Stimulated activated CD4-positive, alpha-beta T cell treated with anti-CD3 and anti-CD28 coated beads, Interleukin-4, amount 100 ng/mL, for 4 hours (primary cell): ENCODE data around the gene ADARB2.

Experiments
- DNase-seq, 2 experiments: peaks; one replicate each; pipeline ENCODE4 v3.0.0-alpha.2; 2020

Gene ADARB2

DNA sequence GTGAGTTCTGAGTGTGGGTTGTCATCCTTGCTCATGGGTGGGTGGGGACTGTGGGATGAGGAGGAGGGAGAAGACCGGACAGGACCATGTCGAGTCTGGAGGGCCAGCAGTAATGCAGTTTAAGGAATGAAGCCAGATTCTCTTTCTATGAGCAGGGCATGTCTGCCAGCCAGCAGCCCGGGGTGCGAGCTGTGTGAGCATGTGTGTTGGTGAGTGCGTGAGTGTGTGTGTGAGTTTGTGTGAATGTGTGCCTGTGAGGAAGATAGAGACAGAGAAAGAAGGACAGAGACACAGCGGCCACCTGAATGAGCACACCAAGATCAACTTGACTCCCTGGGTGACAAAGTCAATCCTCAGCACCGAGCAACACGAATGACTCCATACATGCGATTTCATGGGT lies 52.3 kb downstream of the ADARB2 start:
- no peak for DNase-seq

DNA sequence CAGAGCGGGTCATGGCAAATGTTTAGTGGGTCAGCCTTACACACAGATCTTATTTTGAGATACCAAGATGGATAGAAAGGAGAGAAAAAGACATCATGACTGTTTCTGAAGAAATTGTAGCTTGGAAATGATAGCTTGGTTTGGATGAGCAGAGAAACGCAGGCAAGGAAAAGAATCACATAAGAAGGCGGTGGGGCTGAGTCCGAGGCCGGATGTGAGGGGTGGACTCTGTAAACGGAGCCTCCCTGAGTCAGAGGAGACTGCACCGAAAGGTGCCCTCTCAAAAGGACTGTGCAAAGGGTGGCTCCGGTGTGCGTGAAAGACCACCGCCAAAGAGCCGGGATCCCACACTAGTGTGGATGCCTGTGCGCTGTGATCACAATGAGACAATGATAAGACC lies 53.7 kb downstream of the ADARB2 start:
- DNase-seq = no peak

DNA sequence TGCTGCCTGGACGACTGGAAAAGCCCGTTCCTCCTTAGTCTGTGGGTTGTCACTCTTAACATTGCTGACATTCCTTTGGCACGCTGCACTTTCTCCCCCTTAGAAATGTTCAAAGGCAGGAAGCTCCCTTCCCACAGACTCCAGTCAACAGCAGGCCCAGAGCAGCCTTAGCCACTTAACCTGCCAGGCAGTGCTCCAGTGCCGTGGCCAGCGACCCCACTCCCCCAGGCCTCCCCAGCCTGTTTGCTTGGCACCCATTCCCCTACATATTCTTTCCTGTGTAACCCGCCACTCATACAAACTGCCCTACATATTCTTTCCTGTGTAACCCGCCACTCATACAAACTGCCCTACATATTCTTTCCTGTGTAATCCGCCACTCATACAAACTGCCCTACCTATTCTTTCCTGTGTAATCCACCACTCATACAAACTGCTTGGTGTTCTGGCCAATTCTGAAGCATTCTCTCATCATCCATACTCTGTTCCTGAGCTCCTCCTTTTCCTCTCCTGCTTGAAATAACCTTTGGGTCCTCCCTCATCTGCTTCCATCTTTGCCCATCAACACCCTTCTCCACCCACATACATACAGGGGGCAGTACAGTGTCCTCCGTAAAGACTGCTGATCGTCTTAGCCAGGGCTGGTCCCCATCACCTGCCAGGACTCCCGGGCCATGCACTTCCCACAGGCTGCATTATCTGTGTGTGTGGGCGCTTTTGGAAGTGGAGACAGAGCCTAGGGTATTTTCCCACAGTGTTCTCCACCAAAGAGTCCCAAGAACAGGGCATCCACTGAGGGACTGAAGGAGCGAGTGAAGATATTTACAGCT lies 57.3 kb downstream of the ADARB2 start:
- no peak for DNase-seq

DNA sequence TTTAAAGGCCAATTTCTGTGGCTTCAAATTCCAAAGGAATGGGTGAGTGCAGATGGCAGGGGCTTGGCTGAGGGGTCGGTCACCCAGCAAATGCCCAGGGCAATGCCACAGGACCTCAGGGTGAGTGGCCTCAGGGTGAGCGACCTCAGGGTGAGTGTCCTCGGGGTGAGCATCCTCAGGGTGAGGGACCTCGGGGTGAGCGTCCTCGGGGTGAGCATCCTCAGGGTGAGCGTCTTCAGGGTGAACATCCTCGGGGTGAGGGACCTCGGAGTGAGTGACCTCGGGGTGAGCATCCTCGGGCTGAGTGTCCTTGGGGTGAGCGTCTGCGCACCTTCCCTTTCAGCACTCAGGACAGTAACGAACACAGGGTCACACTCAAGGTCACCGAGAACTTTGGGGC lies 59.2 kb downstream of the ADARB2 start:
- DNase-seq = no peak

DNA sequence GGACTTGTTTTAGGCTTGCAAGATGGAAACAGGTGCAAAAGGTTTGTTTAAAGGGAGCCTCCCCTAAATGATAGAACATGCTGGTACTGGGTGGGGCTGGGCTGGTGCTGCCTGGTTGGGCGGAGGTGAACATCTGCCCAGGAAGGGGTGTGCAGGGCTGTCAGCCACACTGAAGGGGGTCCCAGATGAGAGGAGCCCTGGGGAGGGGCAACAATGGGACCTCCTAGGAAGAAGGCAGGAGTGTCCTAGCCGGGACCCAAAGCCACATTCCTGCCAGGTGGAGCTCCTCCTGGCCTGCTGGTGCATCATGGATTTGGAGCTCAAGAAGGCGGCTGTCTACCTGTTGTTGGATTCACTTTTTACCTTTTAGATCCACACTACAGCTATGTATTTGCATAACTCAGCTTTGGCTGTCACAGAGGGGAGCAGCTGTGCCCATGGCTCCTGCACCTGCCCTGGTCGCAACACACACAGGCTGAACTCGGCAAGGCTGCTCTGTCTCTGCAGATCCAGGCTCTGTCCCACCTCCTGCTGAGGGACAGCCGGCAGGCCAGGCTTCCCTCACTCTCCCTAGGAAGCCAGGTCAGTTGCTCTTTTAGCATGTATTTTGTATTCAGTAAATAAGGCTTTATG lies 59.9 kb downstream of the ADARB2 start:
- no peak for DNase-seq

DNA sequence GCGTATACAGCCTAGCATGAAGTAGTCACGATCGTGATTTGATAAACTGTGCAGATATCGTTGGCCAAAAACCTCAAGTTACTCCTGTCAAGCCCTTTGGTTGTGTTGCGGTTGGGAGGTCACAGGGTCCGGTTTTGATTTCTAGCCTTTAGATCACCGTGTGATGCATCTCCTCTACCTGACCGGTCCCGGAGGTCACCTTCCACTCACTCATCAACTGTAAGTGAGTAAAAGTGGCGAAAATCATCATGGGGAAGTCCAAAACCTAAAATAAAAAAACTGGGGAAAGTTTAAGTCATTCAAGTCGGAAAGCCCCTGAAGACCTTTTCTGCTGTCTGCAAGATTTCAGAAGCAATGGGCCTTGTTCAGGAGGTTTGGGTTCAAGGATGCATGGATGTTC lies 62.8 kb downstream of the ADARB2 start:
- DNase-seq = no peak

DNA sequence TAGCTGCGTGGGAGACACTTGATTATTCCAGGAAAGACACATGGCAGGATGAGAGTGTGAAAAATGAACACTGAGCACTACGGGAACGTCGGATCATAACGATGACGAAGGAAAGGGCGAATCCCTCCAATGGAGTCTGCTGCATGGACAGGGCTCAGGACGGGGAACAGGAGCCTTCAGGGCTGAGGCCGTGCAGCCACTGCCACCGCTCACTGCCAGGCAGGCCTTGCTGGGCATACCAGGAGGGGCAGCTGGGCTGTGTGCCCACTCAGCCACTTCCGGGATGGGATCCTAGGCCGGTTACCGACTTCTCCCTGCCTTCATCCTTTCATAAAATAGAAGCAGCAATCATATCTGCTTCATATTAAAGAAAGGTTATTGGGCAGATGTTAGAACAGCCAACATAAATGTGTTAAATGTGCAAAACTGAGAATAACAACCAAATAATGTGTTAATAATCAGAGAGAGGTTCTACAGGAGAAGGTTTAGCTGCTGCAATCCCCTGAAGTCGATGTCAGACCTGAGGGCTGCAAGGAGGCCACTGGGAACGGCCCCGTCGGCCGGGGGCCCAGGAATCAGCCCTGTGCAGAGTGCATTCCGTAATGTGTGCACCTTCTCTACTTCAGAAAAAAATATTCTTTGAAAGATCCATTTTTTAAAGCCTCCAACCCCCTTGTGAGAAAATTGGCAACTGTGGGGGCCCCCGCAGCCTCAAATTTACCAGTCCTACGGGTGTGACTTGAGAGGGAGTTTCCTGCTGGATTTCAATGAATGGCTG lies 63.6 kb downstream of the ADARB2 start:
- no peak for DNase-seq

DNA sequence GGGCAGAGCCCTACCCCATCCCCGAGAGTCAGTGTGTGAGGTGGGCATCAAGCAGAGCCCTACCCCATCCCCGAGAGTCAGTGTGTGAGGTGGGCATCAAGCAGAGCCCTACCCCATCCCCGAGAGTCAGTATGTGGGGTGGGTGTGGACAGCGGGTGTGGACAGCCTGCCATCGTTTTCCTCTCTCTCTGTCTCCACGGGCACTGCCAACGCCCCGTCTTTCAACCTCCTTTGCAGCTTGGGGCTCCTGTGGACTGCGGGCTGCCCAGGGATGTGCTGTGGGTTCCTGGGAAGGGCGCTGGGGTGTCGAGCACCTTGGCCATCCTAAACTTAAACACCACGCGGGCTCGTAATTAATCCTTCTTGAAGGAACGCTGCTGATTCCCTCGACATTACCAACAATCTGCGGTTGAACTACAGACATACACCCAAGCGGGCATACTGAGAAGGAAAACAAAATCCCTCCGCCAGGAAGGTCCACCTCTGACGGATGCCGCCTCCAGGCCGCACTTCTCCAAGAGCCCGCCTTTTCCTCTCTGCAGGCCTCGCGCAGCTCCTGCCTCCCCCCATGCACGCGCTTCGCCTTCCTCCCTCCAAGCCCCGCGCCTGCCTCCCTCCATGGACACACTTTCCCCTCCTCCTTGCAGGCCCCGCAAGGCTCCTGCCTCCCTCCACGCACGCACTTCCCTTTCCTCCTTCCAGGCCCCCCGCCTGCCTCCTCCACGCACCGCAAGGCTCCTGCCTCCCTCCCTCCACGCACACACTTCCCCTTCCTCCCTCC lies 65.1 kb downstream of the ADARB2 start:
- DNase-seq = no peak

DNA sequence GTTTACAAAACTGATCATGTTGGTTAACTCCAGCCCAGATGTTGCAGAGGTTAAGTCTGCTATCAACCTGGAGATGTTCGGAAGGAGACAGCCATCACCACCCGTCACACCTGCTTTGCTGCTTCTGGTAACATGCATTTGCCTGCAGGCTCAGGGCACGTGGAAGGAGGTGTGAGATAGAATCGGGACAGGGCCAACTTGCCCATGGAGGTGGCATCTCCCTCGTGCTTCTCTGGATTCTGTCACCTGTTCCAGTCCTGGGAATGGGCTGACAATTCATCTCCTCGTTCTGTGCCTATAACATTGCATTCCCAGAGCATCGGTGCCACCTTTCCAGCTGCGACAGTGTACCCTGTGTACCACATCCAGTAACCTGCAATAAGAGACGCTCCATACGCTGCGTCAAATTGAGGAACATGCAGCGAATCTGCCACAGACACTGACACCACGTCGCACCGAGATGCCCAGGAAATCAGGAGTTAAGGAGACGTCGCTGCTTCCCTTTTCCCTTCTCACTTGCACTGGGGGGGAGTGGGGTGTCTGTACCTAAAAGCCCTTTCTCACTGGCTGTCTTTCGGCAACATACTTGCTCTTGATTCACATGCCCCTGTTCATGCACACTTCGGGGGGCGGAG lies 65.8 kb downstream of the ADARB2 start:
- no peak for DNase-seq

DNA sequence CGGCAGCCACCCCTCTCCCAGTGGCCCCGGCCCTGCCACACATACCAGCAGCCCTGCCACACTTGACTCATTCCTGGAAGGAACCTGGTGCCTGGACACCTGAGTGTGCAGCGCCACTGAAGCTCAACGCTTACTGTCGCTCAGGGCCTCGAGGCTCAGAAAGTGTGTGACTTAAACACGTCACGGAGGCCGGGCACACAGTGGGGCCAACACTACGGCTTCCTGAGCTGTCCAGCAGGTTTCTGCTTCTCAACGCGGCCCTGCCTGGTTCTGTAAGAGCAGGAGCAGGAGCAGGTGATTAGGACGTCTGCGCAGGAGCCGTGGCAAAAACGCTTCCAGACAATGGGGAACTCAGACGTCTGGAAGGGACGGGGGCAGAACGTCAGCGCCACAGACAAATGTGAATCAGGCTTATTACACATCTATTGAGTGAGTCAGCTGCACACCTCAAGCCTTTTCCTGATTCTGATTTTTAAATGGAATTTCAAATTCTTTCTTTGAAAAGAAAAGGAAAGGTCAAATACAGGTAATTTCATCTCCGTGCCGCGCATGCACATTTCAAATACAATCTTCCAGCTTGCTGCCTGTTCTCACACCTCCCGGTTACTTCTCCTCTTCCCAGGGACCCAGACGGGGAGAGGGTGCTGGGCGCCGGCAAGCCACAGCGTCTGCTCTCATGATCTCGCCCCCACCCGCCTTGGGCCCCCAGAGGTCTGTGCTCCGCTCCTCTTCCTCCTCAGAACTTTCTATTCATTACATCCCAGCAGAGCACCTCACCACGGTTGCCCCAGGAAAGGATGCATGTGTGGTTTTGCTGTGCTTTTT lies 66.6 kb downstream of the ADARB2 start:
- no peak for DNase-seq

DNA sequence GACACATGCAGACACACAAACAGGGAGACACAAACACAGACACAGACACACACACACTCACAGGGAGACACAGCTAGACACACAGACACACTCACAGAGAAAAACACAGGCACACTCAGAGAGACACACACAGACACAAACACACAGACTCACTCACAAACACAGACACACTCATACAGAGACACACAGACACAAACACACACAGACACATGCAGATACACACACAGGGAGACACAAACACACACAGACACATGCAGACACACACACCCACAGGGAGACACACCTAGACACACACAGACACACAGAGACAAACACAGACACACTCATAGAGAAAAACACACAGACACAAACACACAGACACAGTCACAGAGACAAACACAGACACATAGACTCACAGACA lies 67.9 kb downstream of the ADARB2 start:
- no peak for DNase-seq

DNA sequence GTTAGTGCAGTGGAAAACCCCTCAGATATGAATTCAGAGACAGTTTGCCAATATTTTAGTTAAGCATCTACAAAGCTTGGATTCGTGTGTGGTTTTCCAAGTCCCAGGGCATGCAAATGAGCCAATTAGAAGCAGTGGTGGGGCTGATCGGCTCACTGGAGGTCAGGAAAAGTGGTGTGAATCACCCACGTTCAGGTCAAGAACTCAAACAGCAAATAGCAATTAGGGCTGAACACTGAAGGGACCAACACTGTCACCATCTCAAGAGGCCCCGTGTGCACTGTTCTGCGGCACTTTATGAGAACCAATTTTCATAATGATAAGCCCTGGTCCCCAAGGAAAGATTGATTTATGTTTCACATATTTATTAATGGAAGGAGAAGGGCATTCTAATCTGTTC lies 68.9 kb downstream of the ADARB2 start:
- no peak for DNase-seq

DNA sequence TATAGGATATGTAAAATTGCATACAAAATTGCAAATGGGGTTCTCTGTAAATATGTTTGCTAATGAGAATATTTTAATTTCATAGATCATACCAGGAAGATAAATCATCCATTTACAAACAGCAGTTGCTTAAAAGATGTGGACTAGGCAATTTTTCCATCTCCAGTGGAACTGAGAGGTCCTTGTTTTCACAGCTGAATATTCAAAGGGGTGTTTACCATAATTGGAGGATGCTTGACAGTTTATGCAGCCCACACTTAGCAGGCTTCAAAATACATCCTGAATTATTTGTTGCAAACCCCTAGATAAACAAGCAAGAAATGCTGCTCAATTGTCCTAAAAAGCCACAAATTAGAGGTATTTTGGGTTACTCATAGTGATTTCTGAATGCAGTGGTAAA lies 69.9 kb downstream of the ADARB2 start:
- DNase-seq = no peak

DNA sequence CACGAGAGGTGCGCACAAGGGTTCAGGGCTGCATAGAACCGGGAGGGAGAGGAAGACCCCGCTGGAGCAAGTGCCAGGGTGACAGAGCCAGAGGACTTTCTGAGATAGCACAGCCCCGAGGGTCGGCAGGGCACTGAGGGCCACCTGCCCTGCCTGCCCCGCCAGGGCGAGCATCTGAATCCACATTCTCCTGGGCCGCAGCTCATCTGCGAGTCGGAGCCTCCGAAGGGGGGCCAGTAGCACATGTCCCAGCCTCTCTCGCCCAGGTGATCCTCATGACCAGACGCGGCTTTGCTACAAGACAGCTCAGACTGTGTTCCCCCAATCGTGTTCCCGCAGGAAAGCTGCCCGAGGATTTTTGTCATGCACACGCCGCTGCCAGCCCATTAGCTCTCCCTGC lies 71.2 kb downstream of the ADARB2 start:
- DNase-seq = no peak

DNA sequence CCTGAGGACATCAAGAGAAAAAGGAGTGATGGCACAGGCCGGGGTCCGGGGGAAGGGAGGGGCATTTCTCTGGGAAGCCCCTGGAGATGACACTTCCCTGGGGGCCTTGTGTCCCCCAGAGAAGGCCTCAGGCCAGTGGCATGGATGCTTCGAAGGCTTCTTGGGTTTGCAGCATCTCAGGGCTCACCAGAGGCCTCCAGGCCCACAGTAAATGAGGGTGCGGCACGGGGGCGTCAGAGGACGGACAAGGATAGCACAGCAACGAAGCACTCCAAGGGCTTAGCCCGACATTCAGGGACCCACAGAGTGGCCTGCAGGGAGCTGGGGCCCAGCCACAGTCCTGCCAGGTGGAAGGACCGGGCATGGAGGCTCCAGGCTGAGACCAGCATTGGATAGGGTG lies 71.6 kb downstream of the ADARB2 start:
- no peak for DNase-seq

DNA sequence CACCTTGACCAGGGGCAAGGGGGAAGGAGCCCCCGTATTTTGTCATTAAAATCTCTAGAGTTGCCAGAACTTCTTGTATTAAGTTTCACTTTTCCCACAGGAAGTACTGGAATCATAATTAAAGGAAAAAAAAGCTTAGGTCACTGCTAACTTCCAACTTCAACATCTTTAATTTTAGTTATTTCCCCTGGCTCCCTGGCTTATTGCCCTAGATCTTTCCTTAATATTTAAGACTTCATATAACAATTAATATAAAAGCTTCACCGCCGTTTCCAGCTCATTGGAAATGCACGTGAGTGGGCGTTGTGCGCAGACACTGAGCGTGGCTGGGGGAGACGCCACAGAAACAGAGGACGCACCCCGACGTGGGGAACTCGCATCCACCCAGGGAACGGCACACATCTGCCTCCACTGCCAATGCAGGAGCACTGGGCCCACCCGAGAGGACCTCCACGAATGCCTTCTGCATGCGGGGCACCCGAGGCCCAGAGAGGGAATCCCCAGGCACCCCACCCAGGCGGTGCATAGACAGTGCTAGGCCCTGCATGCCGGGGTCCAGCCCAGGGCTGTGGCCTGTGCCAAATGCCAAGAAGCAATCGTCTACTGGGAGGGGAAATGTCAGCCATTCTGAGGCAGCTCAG lies 72.2 kb downstream of the ADARB2 start:
- no peak for DNase-seq

DNA sequence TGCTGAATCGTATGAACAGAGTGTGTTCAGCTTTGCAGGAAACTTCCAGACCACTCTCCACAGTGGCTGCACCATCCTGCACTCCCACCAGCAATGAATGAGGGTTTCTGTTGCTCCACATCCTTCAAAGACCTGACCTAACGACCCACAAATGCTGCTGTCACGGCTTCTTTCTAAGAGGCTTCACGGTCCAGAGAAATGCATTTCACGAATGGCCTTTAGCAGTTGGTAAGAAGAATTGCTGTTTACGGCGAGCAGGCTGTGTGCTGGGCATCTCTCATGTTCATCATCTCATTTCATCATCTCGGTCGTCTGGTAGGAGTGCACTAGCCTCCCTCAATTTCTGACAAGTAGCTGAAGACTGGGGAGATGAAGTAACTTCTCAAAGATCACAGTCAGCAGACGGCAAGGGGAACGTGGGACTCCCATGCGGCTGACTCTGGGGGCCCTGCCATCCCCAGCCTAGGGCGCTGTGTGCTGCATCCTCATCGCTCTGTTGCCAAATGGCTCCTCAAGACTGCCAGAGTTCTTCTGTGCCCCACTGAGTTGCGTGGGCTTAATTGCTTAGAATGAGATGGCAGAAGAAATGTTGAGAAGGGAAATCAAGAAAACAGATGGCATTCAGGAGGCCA lies 72.9 kb downstream of the ADARB2 start:
- DNase-seq = no peak

DNA sequence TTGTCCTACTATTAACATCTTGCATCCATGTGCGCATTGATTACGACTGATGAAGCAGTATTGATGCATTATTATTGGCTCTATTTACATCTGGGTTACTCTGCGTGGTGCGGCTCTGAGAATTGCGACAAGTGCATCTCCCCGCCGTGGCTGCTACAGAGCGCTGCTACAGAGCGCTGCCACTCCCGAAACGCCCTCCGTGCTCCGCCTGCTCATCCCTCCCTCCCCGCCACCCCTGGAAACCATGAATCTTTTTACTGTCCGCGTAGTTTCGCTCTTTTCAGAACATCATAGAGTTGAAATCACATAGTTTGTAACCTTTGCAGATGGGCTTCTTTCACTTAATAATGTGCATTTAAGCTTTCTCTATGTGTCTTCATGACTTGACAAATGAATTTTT lies 74.1 kb downstream of the ADARB2 start:
- no peak for DNase-seq

DNA sequence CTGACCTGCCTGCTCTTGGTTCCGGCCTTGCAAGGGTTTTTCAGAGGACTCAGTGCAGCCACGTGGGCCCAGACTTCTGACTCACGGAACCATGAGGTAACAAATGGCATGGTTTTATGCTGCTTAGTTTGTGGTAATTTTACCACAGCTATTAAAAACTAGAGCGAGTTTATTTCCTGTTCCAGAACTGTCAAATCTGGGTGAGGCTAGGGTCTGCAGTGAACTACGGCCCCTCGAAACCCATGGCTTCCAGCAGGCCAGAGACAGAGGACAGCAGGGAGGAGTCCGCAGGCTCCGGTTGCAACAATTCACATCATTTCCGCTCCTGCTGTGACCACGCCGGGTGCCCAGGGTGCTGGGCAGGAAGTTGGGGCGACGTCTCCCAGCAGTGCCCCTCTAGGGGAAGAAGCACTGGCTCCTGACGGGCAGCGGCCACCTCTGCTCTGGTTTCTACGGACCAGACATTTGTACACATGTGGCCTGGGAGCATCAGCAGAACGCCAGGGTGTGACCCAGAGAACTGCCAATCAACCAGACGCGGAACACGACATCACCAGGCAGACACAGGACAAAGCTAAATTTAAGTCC lies 74.8 kb downstream of the ADARB2 start:
- DNase-seq = no peak

DNA sequence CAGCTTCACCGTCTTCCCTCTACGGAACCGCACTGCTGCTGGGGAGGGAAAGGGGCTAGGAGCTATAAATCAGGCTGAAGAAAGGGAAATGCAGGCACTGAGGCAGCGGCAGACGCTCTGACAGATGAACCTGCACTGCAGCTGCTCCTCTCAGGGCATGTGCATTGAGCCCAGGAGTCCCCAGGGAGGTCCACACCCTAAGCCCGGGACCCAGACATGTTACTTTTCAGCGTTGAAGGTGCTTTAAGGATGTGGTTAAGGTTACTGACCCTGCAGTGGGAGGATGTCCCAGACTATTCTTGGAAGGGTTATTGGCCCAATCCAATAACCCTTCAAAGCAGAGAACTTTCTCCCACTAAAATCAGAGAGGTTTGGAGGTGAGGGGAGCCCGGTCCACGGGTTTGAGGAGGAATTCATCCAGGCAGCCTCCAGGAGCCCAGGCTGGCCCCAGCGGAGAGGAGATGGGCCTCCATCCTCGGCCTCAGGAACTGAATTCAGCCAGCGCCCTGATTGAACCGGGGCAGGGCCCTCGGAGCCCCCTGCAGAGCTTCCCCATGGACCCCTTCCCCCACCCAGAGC lies 75.4 kb downstream of the ADARB2 start:
- DNase-seq = no peak
